Epithelial cell of esophagus (primary cell): ENCODE results near the gene CCDC50.

Source experiments
- DNase-seq: peaks from one replicate; pipeline ENCODE4 v3.0.0; 2010; ENCODE audit warnings: low read depth
- H3K4me3 ChIP-seq: 2 replicates; pipeline ENCODE4 v1.5.1; 2011; ENCODE audit warnings: mild to moderate bottlenecking, low read length, control low read depth
- CTCF ChIP-seq: IDR thresholded peaks from 2 replicates; pipeline ENCODE4 v1.5.1; 2011; ENCODE audit warnings: low read depth, mild to moderate bottlenecking, low read length, control low read depth, inconsistent platforms; ENCODE audit not compliant: insufficient read depth; ENCODE audit errors: missing control alignments

CCDC50 gene

GRCh38 chr3:191435981-191436380, 106.8 kb downstream of the CCDC50 start:
- H3K4me3 ChIP-seq = no peak overlapping the region
- no peak for DNase-seq
- no peak for TF ChIP-seq CTCF

DNA sequence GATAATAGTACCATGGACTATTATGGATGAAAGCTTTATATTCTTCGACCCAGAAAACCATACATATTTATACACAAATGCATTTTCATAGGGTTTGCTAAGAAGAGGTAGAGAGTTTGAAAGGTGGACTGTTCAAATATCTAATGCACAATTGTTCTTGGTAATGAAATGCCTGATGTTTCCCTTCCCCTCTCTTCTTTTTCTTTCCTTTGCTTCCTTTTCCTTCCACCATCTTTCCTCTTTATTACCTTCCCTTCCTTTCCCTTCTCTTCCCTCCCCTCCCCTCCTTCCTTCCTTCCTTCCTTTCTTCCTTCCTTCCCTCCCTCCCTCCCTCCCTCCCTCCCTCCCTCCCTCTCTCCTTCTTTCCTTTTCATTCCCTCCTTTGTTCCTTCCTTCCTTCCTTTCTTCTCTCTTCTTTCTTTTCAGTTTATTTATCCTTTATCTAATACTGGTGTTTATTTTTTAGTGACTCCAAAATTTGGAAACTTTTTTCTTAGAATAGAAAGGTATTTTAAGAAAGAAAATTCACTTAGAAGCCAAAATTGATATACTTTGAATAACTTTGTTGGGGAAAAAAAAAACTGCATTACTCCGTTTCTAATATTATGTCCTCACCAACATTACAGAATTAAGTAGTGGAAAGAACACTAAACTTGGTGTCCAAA, 109.1 kb downstream of the CCDC50 start:
- no peak for DNase-seq
- H3K4me3 ChIP-seq = no peak overlapping the region
- no peak for TF ChIP-seq CTCF

- no peak for TF ChIP-seq CTCF
- no peak overlapping the region for H3K4me3 ChIP-seq
These were observed 111.3 kb downstream of the CCDC50 start for GRCh38 chr3:191440532-191440931.

DNA sequence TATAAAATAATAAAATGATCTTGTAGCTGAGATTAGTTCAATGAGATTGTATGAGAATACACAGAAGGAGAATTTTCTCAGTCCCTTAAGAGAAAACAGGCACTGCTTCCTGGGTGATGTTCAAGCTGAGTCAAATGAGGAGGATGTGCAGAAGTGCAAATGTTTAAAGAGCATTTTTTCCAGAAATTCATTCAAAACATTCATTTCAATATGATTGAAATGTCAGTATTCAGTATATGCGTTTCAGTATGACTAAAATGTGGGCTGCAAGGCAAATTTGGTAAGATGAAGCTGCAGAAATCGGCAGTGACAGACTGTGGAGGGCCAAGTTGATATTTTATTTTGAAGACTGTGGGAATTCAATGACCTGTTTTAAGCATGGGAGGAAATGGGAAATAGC, 112.5 kb downstream of the CCDC50 start:
- DNase-seq = no peak
- no peak overlapping the region for H3K4me3 ChIP-seq
- TF ChIP-seq CTCF = no peak

More at GRCh38 chr3:191440532-191440931, 111.3 kb downstream of the CCDC50 start:
- no peak for DNase-seq

- H3K4me3 ChIP-seq = no peak overlapping the region
- no peak for DNase-seq
- TF ChIP-seq CTCF = no peak
These were observed 115.4 kb downstream of the CCDC50 start for GRCh38 chr3:191444569-191444968.
